Sigmoid colon (tissue), 7 donors: Measurements from ENCODE around the gene ARHGAP15. TPM values are rescaled to one million over a fixed set of nuclear protein-coding genes. Genes with fewer than 3 reads are reported as not detected.

Experiments
- DNase-seq: peaks from one replicate; pipeline ENCODE4 v3.0.0-alpha.2; 2019
- H3K27ac ChIP-seq, 4 donors: fragments of 200-600 bp; sonication (generic); one replicate each; pipeline ENCODE4 v1.5.1; 2016 to 2019; ENCODE audit warnings: mild to moderate bottlenecking in 1 of 4
- H3K27me3 ChIP-seq, 3 donors: fragments of 200-600 bp; sonication (generic); one replicate each; pipeline ENCODE4 v1.5.1; 2019; ENCODE audit warnings: mild to moderate bottlenecking in 1 of 3
- H3K36me3 ChIP-seq, 4 donors: fragments of 200-600 bp; sonication (generic); one replicate each; pipeline ENCODE4 v1.5.1; 2016 to 2019
- H3K4me1 ChIP-seq, 4 donors: fragments of 200-600 bp; sonication (generic); one replicate each; pipeline ENCODE4 v1.5.1; 2017 to 2019
- H3K4me3 ChIP-seq, 4 donors: fragments of 200-600 bp; sonication (generic); one replicate each; pipeline ENCODE4 v1.5.1; 2017 to 2019; ENCODE audit warnings: mild to moderate bottlenecking in 2 of 4, moderate library complexity in 1 of 4
- H3K9me3 ChIP-seq, 4 donors: fragments of 200-600 bp in 3 of 4; sonication (generic) in 3 of 4; one replicate each; pipeline versions ENCODE4 v1.5.1 to v1.6.1; 2013 to 2019
- EP300 ChIP-seq, 4 donors: sonication (generic); formaldehyde crosslinking; IDR thresholded peaks; one replicate each; pipeline ENCODE4 v1.6.1; 2017; ENCODE audit warnings: antibody characterized with exemption in 4 of 4
- POLR2A ChIP-seq, 2 donors: fragments of 450-650 bp; IDR thresholded peaks; one replicate each; pipeline ENCODE4 v1.6.1; 2016; ENCODE audit warnings: antibody characterized with exemption in 2 of 2, mild to moderate bottlenecking in 2 of 2, moderate library complexity in 2 of 2
- POLR2AphosphoS5 ChIP-seq, 4 donors: sonication (generic); formaldehyde crosslinking; IDR thresholded peaks; one replicate each; pipeline ENCODE4 v1.6.1; 2017; ENCODE audit warnings: antibody characterized with exemption in 4 of 4
- WGBS, 2 donors: extraction: QIAGEN DNeasy Blood & Tissue Kit; methylation state at CpG; one replicate each; pipeline ENCODE4 v1.1.7; 2013; 5-methylcytosine and 5-hydroxymethylcytosine counted together
- intact Hi-C: fragments of 100-400 bp; cut with DNase I; formaldehyde crosslinking; loops from one replicate; pipeline ENCODE4 v1.15.1; 2023
- polyA plus RNA-seq, 3 donors: library from polyadenylated mRNA; stranded (reverse); fragments of 200-250 nt; gene quantifications; one replicate each; pipeline ENCODE4 v1.2.3, GENCODE V29; 2013
- total RNA-seq, 4 donors: library from RNA; depleted of rRNA; stranded (reverse); fragments of >200 nt; gene quantifications; one replicate each; pipeline ENCODE4 v1.1.0, GENCODE V29; 2016
- TF ChIP-seq, protein P1 (sequence below), 4 experiments: fragments of 450-650 bp in 3 of 4; fragments of 200-600 bp in 1 of 4; IDR thresholded peaks; one replicate each; pipeline ENCODE4 v1.5.1; 2016 to 2019; ENCODE audit warnings: antibody characterized with exemption in 4 of 4, mild to moderate bottlenecking in 3 of 4, moderate library complexity in 2 of 4
- donor health status: healthy with polysubstance abuse.
- donor health status: Bipolar disorder and iron deficiency.
- donor health status: healthy.

Gene ARHGAP15
- total and polyA plus RNA-seq, 7 donors, result 3.7 to 16.4 (median 6.0) TPM

DNA sequence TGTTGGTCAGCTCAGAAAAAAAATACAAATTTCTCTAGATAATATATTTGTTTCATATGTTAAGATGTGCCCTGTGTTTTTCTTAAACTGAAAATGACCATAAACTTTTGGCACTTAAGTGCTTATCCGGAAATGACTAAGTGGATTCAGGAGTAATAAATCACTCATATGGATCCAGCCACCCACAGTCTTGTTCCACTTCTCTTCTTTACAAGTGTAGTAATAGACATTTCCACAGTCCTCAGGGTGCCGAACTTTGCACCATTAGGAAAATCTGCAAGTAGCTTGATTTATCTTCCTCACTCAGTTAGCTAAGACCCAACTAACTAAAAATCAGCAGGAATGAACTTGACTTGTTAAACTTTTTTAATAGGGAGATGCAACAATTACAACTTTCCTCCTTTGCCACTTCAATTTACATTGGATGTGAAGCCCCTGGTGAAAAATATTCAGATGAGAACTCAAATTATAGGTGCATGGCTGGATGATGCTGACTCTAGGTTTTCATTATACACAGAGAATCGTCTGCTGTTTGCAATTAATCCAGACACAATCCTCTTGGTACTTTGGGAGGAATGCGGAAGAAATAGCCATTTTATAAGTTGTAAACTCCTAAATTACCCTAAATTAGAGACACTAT is 322.5 kb downstream of the ARHGAP15 start:
- Histone ChIP-seq H3K27me3 (no peaks in the 10 kb centered on the region), H3K4me1 (no peaks in the 10 kb centered on the region), H3K9me3 (no peaks in the 10 kb centered on the region), H3K27ac (no peak overlapping the region), H3K4me3 (no peak overlapping the region), H3K36me3 (no peaks in the 10 kb centered on the region)
- no peak for DNase-seq
- TF ChIP-seq, protein P1, sequence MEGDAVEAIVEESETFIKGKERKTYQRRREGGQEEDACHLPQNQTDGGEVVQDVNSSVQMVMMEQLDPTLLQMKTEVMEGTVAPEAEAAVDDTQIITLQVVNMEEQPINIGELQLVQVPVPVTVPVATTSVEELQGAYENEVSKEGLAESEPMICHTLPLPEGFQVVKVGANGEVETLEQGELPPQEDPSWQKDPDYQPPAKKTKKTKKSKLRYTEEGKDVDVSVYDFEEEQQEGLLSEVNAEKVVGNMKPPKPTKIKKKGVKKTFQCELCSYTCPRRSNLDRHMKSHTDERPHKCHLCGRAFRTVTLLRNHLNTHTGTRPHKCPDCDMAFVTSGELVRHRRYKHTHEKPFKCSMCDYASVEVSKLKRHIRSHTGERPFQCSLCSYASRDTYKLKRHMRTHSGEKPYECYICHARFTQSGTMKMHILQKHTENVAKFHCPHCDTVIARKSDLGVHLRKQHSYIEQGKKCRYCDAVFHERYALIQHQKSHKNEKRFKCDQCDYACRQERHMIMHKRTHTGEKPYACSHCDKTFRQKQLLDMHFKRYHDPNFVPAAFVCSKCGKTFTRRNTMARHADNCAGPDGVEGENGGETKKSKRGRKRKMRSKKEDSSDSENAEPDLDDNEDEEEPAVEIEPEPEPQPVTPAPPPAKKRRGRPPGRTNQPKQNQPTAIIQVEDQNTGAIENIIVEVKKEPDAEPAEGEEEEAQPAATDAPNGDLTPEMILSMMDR (IDR thresholded peaks at IDR 0.05), result no peak
- TF ChIP-seq POLR2A (IDR thresholded peaks at IDR 0.05), result no peak
- TF ChIP-seq POLR2AphosphoS5 (IDR thresholded peaks at IDR 0.05), result no peak
- WGBS, 2 donors, result 40 to 55% methylated on average over 4 of the region's 4 CpGs
- intact Hi-C loops, result no loop called here

DNA sequence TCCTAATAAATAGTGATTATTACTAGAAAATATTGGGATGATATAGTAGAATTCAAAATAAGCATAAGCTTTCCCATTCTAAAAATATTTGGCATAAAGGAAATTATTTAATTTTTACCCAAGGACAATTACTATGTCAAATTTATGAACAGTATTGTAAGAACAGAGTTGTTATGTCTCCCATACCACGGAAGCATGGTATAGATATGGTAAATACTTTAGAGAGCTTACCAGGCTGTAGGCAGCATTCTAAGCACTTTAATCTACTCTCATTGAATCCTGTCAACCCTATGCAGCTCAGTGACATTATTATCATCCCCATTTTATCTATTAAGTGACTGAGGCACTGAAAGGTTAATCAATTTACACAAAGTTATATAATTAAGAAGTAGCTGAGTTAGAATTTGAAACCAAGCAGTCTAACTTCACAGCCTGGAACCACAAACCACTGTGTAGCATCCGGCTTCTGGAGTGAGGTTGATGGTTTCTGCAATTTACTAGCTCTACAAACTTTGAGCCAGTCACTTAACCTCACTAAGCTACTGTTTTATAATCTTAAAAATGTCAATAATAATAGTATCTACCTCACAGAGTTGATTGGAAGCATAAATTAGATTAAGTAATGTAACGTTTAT is 323.7 kb downstream of the ARHGAP15 start:
- 64 to 71% methylated on average over 3 of the region's 3 CpGs for WGBS, 2 donors
- no peak for DNase-seq
- H3K4me3 ChIP-seq, result no peak overlapping the region
- no peaks in the 10 kb centered on the region for H3K27me3 ChIP-seq
- no peak overlapping the region for H3K27ac ChIP-seq
- intact Hi-C loops, result no loop called here
- no peaks in the 10 kb centered on the region for H3K9me3 ChIP-seq
- TF ChIP-seq POLR2A (IDR thresholded peaks at IDR 0.05), result no peak
- TF ChIP-seq POLR2AphosphoS5 (IDR thresholded peaks at IDR 0.05), result no peak
- TF ChIP-seq, protein P1 (IDR thresholded peaks at IDR 0.05), result no peak
- no peak for TF ChIP-seq EP300 (IDR thresholded peaks at IDR 0.05)
- no peaks in the 10 kb centered on the region for H3K4me1 ChIP-seq
- H3K36me3 ChIP-seq, result no peaks in the 10 kb centered on the region

DNA sequence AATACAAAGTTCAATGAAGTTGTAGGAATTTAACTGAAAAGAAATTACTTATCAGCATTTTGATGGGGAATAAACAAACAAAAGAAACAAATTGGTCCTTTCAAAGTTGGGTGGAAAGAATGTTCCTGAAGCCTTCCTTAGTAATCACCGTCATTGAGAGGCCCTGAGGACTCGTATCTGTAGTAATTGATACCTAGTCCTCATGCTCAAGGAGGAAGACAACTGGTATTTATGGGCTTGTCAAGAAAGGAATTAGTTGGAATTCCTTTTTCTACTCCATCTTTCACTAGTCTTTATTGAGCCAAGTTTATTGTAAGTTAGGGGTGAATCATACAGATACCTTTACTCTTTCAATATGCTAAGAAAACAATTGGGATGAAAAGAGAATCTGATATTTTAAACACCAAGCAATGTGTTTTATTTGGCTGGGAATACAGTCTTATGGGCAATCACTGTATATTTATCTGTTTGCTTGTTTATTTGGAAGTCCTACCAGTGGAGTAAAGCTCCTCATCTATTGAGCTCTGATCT is 324.8 kb downstream of the ARHGAP15 start:
- Histone ChIP-seq H3K36me3 (no peaks in the 10 kb centered on the region), H3K27ac (no peak overlapping the region)
- 61 to 86% methylated on average over 2 of the region's 2 CpGs for WGBS, 2 donors

DNA sequence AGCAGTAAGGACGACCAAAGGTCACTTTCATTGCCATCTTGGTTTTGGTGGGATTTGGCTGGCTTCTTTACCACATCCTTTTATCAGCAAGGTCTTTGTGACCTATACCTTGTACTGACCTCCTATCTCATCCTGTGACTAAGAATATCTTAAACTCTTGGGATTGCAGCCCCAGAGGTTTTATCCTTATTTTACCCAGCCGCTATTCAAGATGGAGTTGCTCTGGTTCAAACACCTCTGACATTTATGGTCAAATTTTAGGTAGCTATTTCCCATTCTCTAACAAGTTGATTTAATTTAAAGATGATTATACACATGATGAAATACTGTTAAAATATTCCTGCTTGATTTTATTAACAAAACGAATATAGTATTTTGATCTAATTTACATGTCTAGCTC is 326.1 kb downstream of the ARHGAP15 start:
- Histone ChIP-seq H3K36me3 (no peaks in the 10 kb centered on the region), H3K27ac (no peak overlapping the region), H3K27me3 (no peaks in the 10 kb centered on the region), H3K4me1 (peaks cover 0 to 6% (median 0%) of the 10 kb centered on the region in 4 donors), H3K9me3 (no peaks in the 10 kb centered on the region), H3K4me3 (no peak overlapping the region)
- 88 to 90% methylated on average over 3 of the region's 3 CpGs for WGBS, 2 donors
- no peak for TF ChIP-seq POLR2A (IDR thresholded peaks at IDR 0.05)
- no peak for TF ChIP-seq EP300 (IDR thresholded peaks at IDR 0.05)
- TF ChIP-seq POLR2AphosphoS5 (IDR thresholded peaks at IDR 0.05), result no peak
- TF ChIP-seq, protein P1 (IDR thresholded peaks at IDR 0.05), result no peak
- no peak for DNase-seq
- intact Hi-C loops, result no loop called here

More for the DNA sequence above, 324.8 kb downstream of the ARHGAP15 start:
- Histone ChIP-seq H3K27me3 (no peaks in the 10 kb centered on the region), H3K4me3 (no peak overlapping the region), H3K9me3 (no peaks in the 10 kb centered on the region), H3K4me1 (peaks cover 0 to 6% (median 0%) of the 10 kb centered on the region in 4 donors)
- TF ChIP-seq POLR2AphosphoS5 (IDR thresholded peaks at IDR 0.05), result no peak
- TF ChIP-seq, protein P1 (IDR thresholded peaks at IDR 0.05), result no peak
- no peak for TF ChIP-seq POLR2A (IDR thresholded peaks at IDR 0.05)
- TF ChIP-seq EP300 (IDR thresholded peaks at IDR 0.05), result no peak
- intact Hi-C loops, result no loop called here
- DNase-seq, result no peak
